K562 (cell line): ENCODE data around the gene LSM4. TPM values are rescaled to one million over a fixed set of nuclear protein-coding genes. Genes with fewer than 3 reads are reported as not detected.

Experiments
- ASH1L ChIP-seq: fragments of 450-650 bp; IDR thresholded peaks from 2 replicates; pipeline ENCODE4 v1.6.1; 2018; ENCODE audit warnings: borderline replicate concordance, mild to moderate bottlenecking, low read depth; ENCODE audit not compliant: partially characterized antibody
- C11orf30 ChIP-seq: fragments of 450-650 bp; IDR thresholded peaks from 2 replicates; pipeline ENCODE4 v1.6.1; 2016; ENCODE audit warnings: low read depth, mild to moderate bottlenecking
- CEBPG ChIP-seq, 3 experiments: fragments of 200-800 bp in 1 of 3; sonication (Bioruptor generic) in 1 of 3; sonication (generic) in 1 of 3; formaldehyde crosslinking in 1 of 3; IDR thresholded peaks in 2 of 3; conservative IDR thresholded peaks in 1 of 3; 2 replicates each; pipeline versions ENCODE4 v1.6.1 to v1.8.0; 2016 to 2022; ENCODE audit warnings: missing compliant biosample characterization in 2 of 3, missing genetic modification characterization in 2 of 3, mild to moderate bottlenecking in 1 of 3, missing genetic modification reagents in 1 of 3
- COPS2 ChIP-seq: fragments of 450-650 bp; conservative IDR thresholded peaks from 2 replicates; pipeline ENCODE4 v1.6.1; 2016; ENCODE audit warnings: mild to moderate bottlenecking, moderate library complexity
- CXXC5 ChIP-seq: fragments of 250-450 bp; sonication (Bioruptor Pico); IDR thresholded peaks from 2 replicates; pipeline ENCODE4 v1.8.0; 2022; ENCODE audit warnings: inconsistent platforms, mild to moderate bottlenecking, moderate library complexity
- GATAD2B ChIP-seq: fragments of 450-650 bp; IDR thresholded peaks from 2 replicates; pipeline ENCODE4 v1.6.1; 2017; ENCODE audit warnings: mild to moderate bottlenecking, borderline replicate concordance
- KAT8 ChIP-seq: fragments of 450-650 bp; IDR thresholded peaks from 2 replicates; pipeline ENCODE4 v1.6.1; 2016; ENCODE audit warnings: low read depth, mild to moderate bottlenecking
- KDM5B ChIP-seq: fragments of 200-600 bp; sonication (generic); IDR thresholded peaks from 2 replicates; pipeline ENCODE4 v1.6.1; 2012; ENCODE audit warnings: low read depth, mild to moderate bottlenecking, moderate library complexity, low read length, control low read depth, inconsistent platforms; ENCODE audit not compliant: insufficient replicate concordance
- L3MBTL2 ChIP-seq: fragments of 450-650 bp; IDR thresholded peaks from 2 replicates; pipeline ENCODE4 v1.6.1; 2016; ENCODE audit warnings: mild to moderate bottlenecking, moderate library complexity
- NELFE ChIP-seq: IDR thresholded peaks from 2 replicates; pipeline ENCODE4 v1.6.1; 2011; ENCODE audit warnings: mild to moderate bottlenecking; ENCODE audit not compliant: insufficient read depth, insufficient read length
- SMAD1 ChIP-seq: fragments of 150-350 bp; IDR thresholded peaks from 2 replicates; pipeline ENCODE4 v1.6.1; 2014; ENCODE audit warnings: low read length, low read depth; ENCODE audit not compliant: partially characterized antibody
- SREBF2 ChIP-seq: sonication (generic); formaldehyde crosslinking; IDR thresholded peaks from 2 replicates; pipeline ENCODE4 v1.4.0; 2020; ENCODE audit warnings: mild to moderate bottlenecking, missing genetic modification reagents
- USF2 ChIP-seq: sonication (generic); formaldehyde crosslinking; IDR thresholded peaks from 2 replicates; pipeline ENCODE4 v1.5.0; 2020; ENCODE audit warnings: missing genetic modification reagents
- WHSC1 ChIP-seq: IDR thresholded peaks from one replicate; pipeline ENCODE4 v1.6.1; 2012; ENCODE audit warnings: low read length, control low read depth, inconsistent platforms
- ZC3H4 ChIP-seq: sonication (generic); formaldehyde crosslinking; IDR thresholded peaks from 2 replicates; pipeline ENCODE4 v1.9.0; 2021; ENCODE audit warnings: missing genetic modification reagents, borderline replicate concordance
- ZNF224 ChIP-seq: sonication (generic); formaldehyde crosslinking; IDR thresholded peaks from 2 replicates; pipeline ENCODE4 v1.8.0; 2022; ENCODE audit warnings: mild to moderate bottlenecking, missing genetic modification reagents
- ZNF384 ChIP-seq: IDR thresholded peaks from 2 replicates; pipeline ENCODE4 v1.6.1; 2012; ENCODE audit warnings: low read depth, low read length, improper control_type of control experiment
- ZNF639 ChIP-seq, 2 experiments: fragments of 200-800 bp in 1 of 2; sonication (Bioruptor generic) in 1 of 2; sonication (generic) in 1 of 2; formaldehyde crosslinking in 1 of 2; IDR thresholded peaks in 1 of 2; conservative IDR thresholded peaks in 1 of 2; 2 replicates each; pipeline versions ENCODE4 v1.5.0 to v1.6.1; 2016 to 2020; ENCODE audit warnings: missing compliant biosample characterization in 1 of 2, missing genetic modification characterization in 1 of 2, missing genetic modification reagents in 1 of 2
- polyA plus RNA-seq, 8 experiments: library from polyadenylated mRNA; depleted of rRNA in 4 of 8; stranded (reverse) in 5 of 8; unstranded in 3 of 8; fragments of >200 nt; fragmentation: Nextera tagmentation in 2 of 8; fragmentation: Illumina TruSeq in 1 of 8; extraction: Ambion mirVana in 2 of 8; extraction: Trizol in 1 of 8; gene quantifications; 2 replicates each; pipeline versions ENCODE4 v1.2.1 to v1.2.3, GENCODE V29; 2011 to 2014; ENCODE audit warnings: inconsistent platforms in 1 of 8, missing spikeins in 1 of 8
- total RNA-seq, 7 experiments: library from RNA; depleted of rRNA in 6 of 7; stranded (reverse); fragments of >200 nt in 6 of 7; fragmentation: Illumina TruSeq in 2 of 7; extraction: Trizol in 2 of 7; gene quantifications; 2 replicates each; pipeline versions ENCODE4 v1.2.1 to v1.2.3, GENCODE V29; 2011 to 2021; ENCODE audit warnings: low replicate concordance in 1 of 7
- TF ChIP-seq, protein P1 (sequence below): fragments of 250-450 bp; sonication (Bioruptor Pico); IDR thresholded peaks from 2 replicates; pipeline ENCODE4 v1.4.0; 2020; ENCODE audit warnings: mild to moderate bottlenecking, moderate library complexity
- TF ChIP-seq, protein P2 (sequence below): fragments of 250-450 bp; sonication (Bioruptor Pico); IDR thresholded peaks from 2 replicates; pipeline ENCODE4 v1.8.0; 2021; ENCODE audit warnings: borderline replicate concordance, mild to moderate bottlenecking, moderate library complexity; ENCODE audit not compliant: poor library complexity, severe bottlenecking

LSM4 gene
- total and polyA plus RNA-seq, 9 of the 15 experiments (the other 6 are each of a cell fraction or from before 2014, with no cell fraction given), result 11.9 to 763 (median 202) TPM

DNA sequence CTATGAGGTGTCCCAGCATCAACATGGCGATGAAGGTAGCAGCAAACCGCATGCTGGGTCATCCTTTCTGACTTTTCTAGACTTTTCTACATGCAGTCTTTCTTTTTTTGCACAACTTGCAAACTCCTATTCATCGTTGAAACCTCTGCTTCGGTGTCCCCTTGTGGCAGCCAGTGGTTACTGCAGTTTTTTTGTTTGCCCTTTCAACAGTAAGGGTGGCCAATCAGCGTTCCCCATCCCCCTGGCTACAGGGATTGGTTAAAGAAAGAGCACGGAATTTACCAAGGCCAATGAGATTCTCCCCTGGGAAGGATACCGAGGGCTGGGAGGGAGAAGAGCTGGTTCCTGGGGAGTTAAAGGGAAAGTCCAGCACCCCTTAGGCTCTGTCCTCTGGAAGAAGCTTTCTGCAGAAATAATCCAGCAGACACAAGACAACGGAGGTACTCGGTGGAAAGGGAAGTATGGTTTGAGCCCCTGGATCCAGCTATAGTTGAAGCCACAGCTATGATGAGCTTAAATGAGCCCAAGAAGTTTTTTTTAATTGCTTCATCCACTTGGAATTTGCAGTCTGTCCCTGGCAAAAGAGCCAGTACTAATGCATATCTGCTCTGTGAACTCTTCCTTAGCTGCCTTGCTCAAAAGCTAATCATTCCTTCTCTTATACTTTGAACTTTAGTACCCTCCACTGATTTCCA, 5.6 kb upstream of the LSM4 start (continued):
- TF ChIP-seq USF2 (CRISPR knock-in tag) (no peak), NELFE (no peak), ZNF639 (CRISPR knock-in tag; conservative IDR thresholded peaks at IDR 0.05 in 1 of 2, IDR thresholded peaks at IDR 0.05 in 1 of 2) (peak in 1 of 2 experiments; percentile 47; a peak in 1 of 4 replicates), L3MBTL2 (peak; percentile 52), ASH1L (peak; percentile 75), C11orf30 (peak; percentile 79), CXXC5 (CRISPR knock-in tag) (peak; percentile 45), COPS2 (no peak), SREBF2 (CRISPR knock-in tag) (no peak), KDM5B (peak; percentile 47), WHSC1 (no peak), ZNF224 (no peak), CEBPG (CRISPR knock-in tag; IDR thresholded peaks at IDR 0.05) (peak; percentile 64), CEBPG (tag; conservative IDR thresholded peaks at IDR 0.05 in 1 of 2, IDR thresholded peaks at IDR 0.05 in 1 of 2) (peak; percentile 60 to 83), KAT8 (no peak), SMAD1 (no peak), ZC3H4 (no peak), GATAD2B (no peak), ZNF384 (peak; percentile 61)
- TF ChIP-seq, protein P1, sequence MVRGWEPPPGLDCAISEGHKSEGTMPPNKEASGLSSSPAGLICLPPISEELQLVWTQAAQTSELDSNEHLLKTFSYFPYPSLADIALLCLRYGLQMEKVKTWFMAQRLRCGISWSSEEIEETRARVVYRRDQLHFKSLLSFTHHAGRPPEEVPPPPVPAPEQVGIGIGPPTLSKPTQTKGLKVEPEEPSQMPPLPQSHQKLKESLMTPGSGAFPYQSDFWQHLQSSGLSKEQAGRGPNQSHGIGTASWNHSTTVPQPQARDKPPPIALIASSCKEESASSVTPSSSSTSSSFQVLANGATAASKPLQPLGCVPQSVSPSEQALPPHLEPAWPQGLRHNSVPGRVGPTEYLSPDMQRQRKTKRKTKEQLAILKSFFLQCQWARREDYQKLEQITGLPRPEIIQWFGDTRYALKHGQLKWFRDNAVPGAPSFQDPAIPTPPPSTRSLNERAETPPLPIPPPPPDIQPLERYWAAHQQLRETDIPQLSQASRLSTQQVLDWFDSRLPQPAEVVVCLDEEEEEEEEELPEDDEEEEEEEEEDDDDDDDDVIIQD (CRISPR knock-in tag), result no peak
- TF ChIP-seq, protein P2, sequence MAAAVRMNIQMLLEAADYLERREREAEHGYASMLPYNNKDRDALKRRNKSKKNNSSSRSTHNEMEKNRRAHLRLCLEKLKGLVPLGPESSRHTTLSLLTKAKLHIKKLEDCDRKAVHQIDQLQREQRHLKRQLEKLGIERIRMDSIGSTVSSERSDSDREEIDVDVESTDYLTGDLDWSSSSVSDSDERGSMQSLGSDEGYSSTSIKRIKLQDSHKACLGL (CRISPR knock-in tag), result no peak
